ENCODE measurements around the gene RSBN1L.

- TF ChIP-seq CTCF (conservative IDR thresholded peaks at IDR 0.05) (no peak), ZFX (IDR thresholded peaks at IDR 0.05) (no peak)
Measured at GRCh38 chr7:77710861-77711260, 14.6 kb downstream of the RSBN1L start.
